Transverse colon (tissue), 3 donors: ENCODE results near the gene KCNIP3.
"Not testable (repeated sequence)": the region's sequence is repeated elsewhere in the genome, so short reads cannot be mapped to it uniquely, and the experiment has no call there.

Source experiments
- CTCF ChIP-seq, 5 experiments: fragments of 200-600 bp in 3 of 5; fragments of 450-650 bp in 2 of 5; sonication (generic) in 3 of 5; IDR thresholded peaks; 1 replicate in 2 of 5; 2 replicates in 3 of 5; pipeline ENCODE4 v1.5.1; 2016 to 2017; ENCODE audit warnings: antibody characterized with exemption in 5 of 5, inconsistent platforms in 3 of 5, mild to moderate bottlenecking in 2 of 5, moderate library complexity in 1 of 5
- POLR2A ChIP-seq: fragments of 450-650 bp; IDR thresholded peaks from one replicate; pipeline ENCODE4 v1.6.1; 2016; ENCODE audit warnings: antibody characterized with exemption, mild to moderate bottlenecking, moderate library complexity

GRCh38 chr2:95355486-95355885 is 58.3 kb downstream of the KCNIP3 start:
- not testable (repeated sequence) for TF ChIP-seq CTCF (IDR thresholded peaks at IDR 0.05); POLR2A
